K562 (cell line): ENCODE measurements around the gene COL4A2. TPM values are rescaled to one million over a fixed set of nuclear protein-coding genes. Genes with fewer than 3 reads are reported as not detected.

Experiments
- ATAC-seq: fragments of 200-7000 bp; cut with Tn5 transposase; 3 replicates; pipeline ENCODE4 v1.9.1; 2020; ENCODE audit warnings: moderate library complexity
- BruUV-seq: library from RNA; stranded (reverse); fragments of 400-500 nt; replicated peaks from 2 replicates; lab custom pipeline; 2021; lab: Mats Ljungman, UMichigan
- CTCF ChIA-PET: fragments of 300-600 bp; formaldehyde crosslinking; extraction: SDS; loops from one replicate; lab custom pipeline; 2021; ENCODE audit warnings: low intra/inter-chr PET ratio; lab: Yijun Ruan, JAX
- POLR2A ChIA-PET: fragments of 300-600, 350-650 bp; sonication (Branson Sonifier 250); formaldehyde crosslinking; extraction: SDS; loops from one replicate; lab custom pipeline; 2021; ENCODE audit warnings: antibody characterized with exemption, inconsistent platforms; lab: Yijun Ruan, JAX
- DNase-seq, 4 experiments: peaks; one replicate each; pipeline versions ENCODE4 v3.0.0 to v3.0.0-alpha.2; 2011 to 2018; ENCODE audit warnings: low spot score in 3 of 4, mixed read lengths in 3 of 4; ENCODE audit errors: extremely low read depth in 1 of 4
- FAIRE-seq: peaks from 2 replicates; lab custom pipeline; 2011; peaks lifted over from hg19 to GRCh38; lab: Jason Lieb, UNC
- H2AFZ ChIP-seq: 2 replicates; pipeline ENCODE4 v1.6.0; 2011; ENCODE audit warnings: low read depth, low read length, control low read depth, inconsistent platforms
- H3K27ac ChIP-seq: fragments of 200-600 bp; 3 replicates; pipeline ENCODE4 v1.8.0; 2011; ENCODE audit warnings: low read depth, mild to moderate bottlenecking, control low read depth, inconsistent platforms, low read length, moderate library complexity, mixed read lengths; ENCODE audit errors: extremely low read depth
- H3K27me3 ChIP-seq, 2 experiments: fragments of 300-600 bp in 1 of 2; 2 replicates in 1 of 2; 3 replicates in 1 of 2; pipeline versions ENCODE4 v1.6.0 to v1.8.0; 2011; ENCODE audit warnings: inconsistent platforms in 2 of 2, low read length in 2 of 2, mild to moderate bottlenecking in 1 of 2, mixed read lengths in 1 of 2, moderate library complexity in 1 of 2; ENCODE audit not compliant: control insufficient read depth in 2 of 2, insufficient read depth in 2 of 2
- H3K36me3 ChIP-seq: fragments of 300-600 bp; 3 replicates; pipeline ENCODE4 v1.8.0; 2011; ENCODE audit warnings: mild to moderate bottlenecking, low read length, inconsistent platforms; ENCODE audit not compliant: control insufficient read depth, insufficient read depth
- H3K4me1 ChIP-seq, 2 experiments: fragments of 200-600 bp in 1 of 2; replicated peaks in 1 of 2; 2 replicates in 1 of 2; 3 replicates in 1 of 2; pipeline versions ENCODE4 v1.5.1 to v1.8.0; 2011; ENCODE audit warnings: inconsistent platforms in 2 of 2, low read length in 2 of 2, mild to moderate bottlenecking in 1 of 2, mixed read lengths in 1 of 2, moderate library complexity in 1 of 2; ENCODE audit not compliant: control insufficient read depth in 2 of 2, insufficient read depth in 2 of 2
- H3K4me2 ChIP-seq: 2 replicates; pipeline ENCODE4 v1.6.1; 2011; ENCODE audit warnings: low read length, control low read depth, inconsistent platforms, mixed read lengths; ENCODE audit not compliant: insufficient read depth
- H3K4me3 ChIP-seq: fragments of 200-600 bp; sonication (generic), shearing (Covaris generic); 2 replicates; pipeline ENCODE4 v1.5.1; 2016; ENCODE audit warnings: control low read depth, inconsistent platforms
- H3K79me2 ChIP-seq: fragments of 200-600 bp; 3 replicates; pipeline ENCODE4 v1.8.0; 2011; ENCODE audit warnings: low read length, inconsistent platforms; ENCODE audit not compliant: control insufficient read depth, insufficient read depth
- H3K9ac ChIP-seq, 2 experiments: 2 replicates each; pipeline versions ENCODE4 v1.6.0 to v1.6.1; 2011; ENCODE audit warnings: low read depth in 2 of 2, low read length in 2 of 2, control low read depth in 1 of 2, inconsistent platforms in 1 of 2, mild to moderate bottlenecking in 1 of 2, mixed read lengths in 1 of 2; ENCODE audit not compliant: insufficient read depth in 1 of 2
- H3K9me1 ChIP-seq: one replicate; pipeline ENCODE4 v1.6.0; 2011; ENCODE audit warnings: inconsistent platforms, mild to moderate bottlenecking, low read length, moderate library complexity; ENCODE audit not compliant: control insufficient read depth, insufficient read depth
- H3K9me3 ChIP-seq: replicated peaks from 2 replicates; pipeline ENCODE4 v1.5.1; 2011; ENCODE audit warnings: low read depth, low read length, inconsistent platforms; ENCODE audit not compliant: control insufficient read depth, insufficient read depth
- H4K20me1 ChIP-seq: replicated peaks from 2 replicates; pipeline ENCODE4 v1.6.1; 2011; ENCODE audit warnings: low read length, inconsistent platforms, mixed read lengths; ENCODE audit not compliant: control insufficient read depth, insufficient read depth
- BDP1 ChIP-seq: IDR thresholded peaks from 3 replicates; pipeline ENCODE4 v1.6.1; 2011; ENCODE audit not compliant: insufficient read length, insufficient read depth
- DACH1 ChIP-seq: fragments of 450-650 bp; IDR thresholded peaks from 2 replicates; pipeline ENCODE4 v1.6.1; 2018; ENCODE audit not compliant: partially characterized antibody
- NR3C1 ChIP-seq: sonication (generic); formaldehyde crosslinking; IDR thresholded peaks from 2 replicates; pipeline ENCODE4 v1.8.1; 2022; ENCODE audit warnings: missing genetic modification reagents
- WGBS: fragments of 100-300 bp; shearing (Covaris generic); methylation state at CpG from one replicate; pipeline ENCODE4 v1.1.6; 2016; ENCODE audit warnings: low coverage, mixed read lengths; ENCODE audit not compliant: insufficient coverage; ENCODE audit errors: missing lambda C conversion rate; 5-methylcytosine and 5-hydroxymethylcytosine counted together
- in situ Hi-C: fragments of 300-500 bp; cut with MboI; formaldehyde crosslinking; loops from 4 replicates; pipeline ENCODE4 v1.15.0; 2018; ENCODE audit warnings: inconsistent platforms, mixed read lengths
- intact Hi-C: fragments of 100-400 bp; cut with micrococcal nuclease; formaldehyde crosslinking; loops from 2 replicates; pipeline ENCODE4 v1.14.2; 2022
- polyA plus RNA-seq, 8 experiments: library from polyadenylated mRNA; depleted of rRNA in 4 of 8; stranded (reverse) in 5 of 8; unstranded in 3 of 8; fragments of >200 nt; fragmentation: Nextera tagmentation in 2 of 8; fragmentation: Illumina TruSeq in 1 of 8; extraction: Ambion mirVana in 2 of 8; extraction: Trizol in 1 of 8; gene quantifications; 2 replicates each; pipeline versions ENCODE4 v1.2.1 to v1.2.3, GENCODE V29; 2011 to 2014; ENCODE audit warnings: inconsistent platforms in 1 of 8, missing spikeins in 1 of 8
- total RNA-seq, 7 experiments: library from RNA; depleted of rRNA in 6 of 7; stranded (reverse); fragments of >200 nt in 6 of 7; fragmentation: Illumina TruSeq in 2 of 7; extraction: Trizol in 2 of 7; gene quantifications; 2 replicates each; pipeline versions ENCODE4 v1.2.1 to v1.2.3, GENCODE V29; 2011 to 2021; ENCODE audit warnings: low replicate concordance in 1 of 7
- TF ChIP-seq, protein P1 (sequence below), 2 experiments: fragments of 450-650 bp in 1 of 2; sonication (generic) in 1 of 2; formaldehyde crosslinking in 1 of 2; IDR thresholded peaks; 2 replicates each; pipeline versions ENCODE4 v1.7.1 to v1.9.0; 2016 to 2022; ENCODE audit warnings: inconsistent platforms in 1 of 2, mild to moderate bottlenecking in 1 of 2, missing genetic modification reagents in 1 of 2

The COL4A2 gene
- total and polyA plus RNA-seq, 9 of the 15 experiments (the other 6 are each of a cell fraction or from before 2014, with no cell fraction given), result 0.13 to 15.2 (median 8.1) TPM

- H3K4me1 ChIP-seq, result peaks cover 0 to 26% of the 10 kb centered on the region in 2 experiments; a peak in 2 of 5 replicates
- H3K36me3 ChIP-seq, result no peaks in the 10 kb centered on the region
- no peaks in the 10 kb centered on the region for H3K9me1 ChIP-seq
- no peaks in the 10 kb centered on the region for H4K20me1 ChIP-seq
- H3K9me3 ChIP-seq, result no peaks in the 10 kb centered on the region
- no TSS peak for BruUV-seq
- H3K9ac ChIP-seq, result no peak overlapping the region
- ChIA-PET CTCF (no interaction called here), POLR2A (interaction anchor here (0.7 kb wide), 1 partner anchor 12 kb away, joined by 3 read pairs; no protein-coding TSS in a partner anchor)
- no peak overlapping the region for H2AFZ ChIP-seq
- H3K4me2 ChIP-seq, result no peak overlapping the region
- DNase-seq (peak in 1 of 4 experiments; percentile 11), ATAC-seq (no peak), FAIRE-seq (no peak)
- no peak overlapping the region for H3K27ac ChIP-seq
- H3K4me3 ChIP-seq, result no peak overlapping the region
- TF ChIP-seq NR3C1 (CRISPR knock-in tag) (no peak), DACH1 (no peak), BDP1 (no peak)
- TF ChIP-seq, protein P1, sequence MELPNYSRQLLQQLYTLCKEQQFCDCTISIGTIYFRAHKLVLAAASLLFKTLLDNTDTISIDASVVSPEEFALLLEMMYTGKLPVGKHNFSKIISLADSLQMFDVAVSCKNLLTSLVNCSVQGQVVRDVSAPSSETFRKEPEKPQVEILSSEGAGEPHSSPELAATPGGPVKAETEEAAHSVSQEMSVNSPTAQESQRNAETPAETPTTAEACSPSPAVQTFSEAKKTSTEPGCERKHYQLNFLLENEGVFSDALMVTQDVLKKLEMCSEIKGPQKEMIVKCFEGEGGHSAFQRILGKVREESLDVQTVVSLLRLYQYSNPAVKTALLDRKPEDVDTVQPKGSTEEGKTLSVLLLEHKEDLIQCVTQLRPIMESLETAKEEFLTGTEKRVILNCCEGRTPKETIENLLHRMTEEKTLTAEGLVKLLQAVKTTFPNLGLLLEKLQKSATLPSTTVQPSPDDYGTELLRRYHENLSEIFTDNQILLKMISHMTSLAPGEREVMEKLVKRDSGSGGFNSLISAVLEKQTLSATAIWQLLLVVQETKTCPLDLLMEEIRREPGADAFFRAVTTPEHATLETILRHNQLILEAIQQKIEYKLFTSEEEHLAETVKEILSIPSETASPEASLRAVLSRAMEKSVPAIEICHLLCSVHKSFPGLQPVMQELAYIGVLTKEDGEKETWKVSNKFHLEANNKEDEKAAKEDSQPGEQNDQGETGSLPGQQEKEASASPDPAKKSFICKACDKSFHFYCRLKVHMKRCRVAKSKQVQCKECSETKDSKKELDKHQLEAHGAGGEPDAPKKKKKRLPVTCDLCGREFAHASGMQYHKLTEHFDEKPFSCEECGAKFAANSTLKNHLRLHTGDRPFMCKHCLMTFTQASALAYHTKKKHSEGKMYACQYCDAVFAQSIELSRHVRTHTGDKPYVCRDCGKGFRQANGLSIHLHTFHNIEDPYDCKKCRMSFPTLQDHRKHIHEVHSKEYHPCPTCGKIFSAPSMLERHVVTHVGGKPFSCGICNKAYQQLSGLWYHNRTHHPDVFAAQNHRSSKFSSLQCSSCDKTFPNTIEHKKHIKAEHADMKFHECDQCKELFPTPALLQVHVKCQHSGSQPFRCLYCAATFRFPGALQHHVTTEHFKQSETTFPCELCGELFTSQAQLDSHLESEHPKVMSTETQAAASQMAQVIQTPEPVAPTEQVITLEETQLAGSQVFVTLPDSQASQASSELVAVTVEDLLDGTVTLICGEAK (IDR thresholded peaks at IDR 0.05), result peak; percentile 97
- TF ChIP-seq, protein P1 (CRISPR knock-in tag; IDR thresholded peaks at IDR 0.05), result peak; percentile 97
- intact Hi-C loops, result no loop called here
- in situ Hi-C loops, result no loop called here
- H3K79me2 ChIP-seq, result peaks cover 17% of the 10 kb centered on the region; the same call in 2 of the 3 replicates
- WGBS, result 64% methylated on average over 4 of the region's 4 CpGs
- H3K27me3 ChIP-seq, result no peaks in the 10 kb centered on the region
These were observed 246.3 kb downstream of the COL4A2 start for GRCh38 chr13:110553417-110553816.
